ENCODE measurements around the gene ASB10.

ASB10 gene

DNA sequence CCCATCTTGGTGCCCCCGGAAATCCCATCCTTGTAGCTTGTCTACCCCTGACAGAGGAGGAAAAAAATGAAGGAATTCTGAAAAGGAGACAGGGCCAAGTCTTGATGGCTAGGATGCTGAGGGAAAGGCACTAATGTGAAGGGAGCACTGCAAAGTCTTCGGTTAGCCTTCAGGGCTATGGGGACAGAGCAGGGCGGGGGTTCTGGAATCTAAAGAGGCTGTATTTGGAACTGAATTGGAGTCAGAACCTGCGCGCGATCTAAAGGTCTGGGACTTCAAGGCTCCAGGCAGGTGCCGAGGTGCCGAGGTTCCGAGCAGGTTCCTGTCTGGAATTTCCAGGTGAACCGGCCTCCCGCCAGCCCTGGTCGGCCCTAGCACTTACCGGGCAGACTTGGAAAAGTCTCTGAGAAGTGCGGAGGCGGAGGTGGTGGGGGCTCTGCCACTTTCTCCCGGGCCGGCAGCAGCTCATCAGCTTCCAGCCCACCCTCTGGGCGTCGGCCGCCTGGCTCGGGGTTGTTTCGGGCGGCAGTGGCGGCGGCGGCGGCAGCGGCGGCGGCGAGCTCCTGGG is 20.3 kb downstream of the ASB10 start:
- DNase-seq (ENCODE audit: low read depth in 2 of 2): no peak

DNA sequence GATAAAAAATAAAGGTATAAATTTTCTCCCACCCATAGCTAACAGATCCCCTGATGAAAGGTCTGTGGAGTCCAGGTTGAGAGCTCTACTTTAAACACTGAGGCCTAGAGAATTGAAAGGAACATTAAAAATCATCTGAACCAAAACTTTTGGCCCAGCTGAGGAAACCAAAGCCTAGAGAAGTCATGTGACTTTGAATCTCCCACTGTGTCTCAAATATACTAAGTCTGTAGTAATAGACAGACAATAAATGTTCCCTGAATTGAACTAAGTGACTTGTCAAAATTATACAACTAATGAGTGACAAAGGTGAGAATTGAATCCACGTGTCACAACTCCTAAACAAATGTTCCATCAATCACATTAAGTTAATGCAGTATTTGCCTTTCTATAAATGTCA is 25.3 kb downstream of the ASB10 start:
- DNase-seq (ENCODE audit: low read depth in 2 of 2): no peak

DNA sequence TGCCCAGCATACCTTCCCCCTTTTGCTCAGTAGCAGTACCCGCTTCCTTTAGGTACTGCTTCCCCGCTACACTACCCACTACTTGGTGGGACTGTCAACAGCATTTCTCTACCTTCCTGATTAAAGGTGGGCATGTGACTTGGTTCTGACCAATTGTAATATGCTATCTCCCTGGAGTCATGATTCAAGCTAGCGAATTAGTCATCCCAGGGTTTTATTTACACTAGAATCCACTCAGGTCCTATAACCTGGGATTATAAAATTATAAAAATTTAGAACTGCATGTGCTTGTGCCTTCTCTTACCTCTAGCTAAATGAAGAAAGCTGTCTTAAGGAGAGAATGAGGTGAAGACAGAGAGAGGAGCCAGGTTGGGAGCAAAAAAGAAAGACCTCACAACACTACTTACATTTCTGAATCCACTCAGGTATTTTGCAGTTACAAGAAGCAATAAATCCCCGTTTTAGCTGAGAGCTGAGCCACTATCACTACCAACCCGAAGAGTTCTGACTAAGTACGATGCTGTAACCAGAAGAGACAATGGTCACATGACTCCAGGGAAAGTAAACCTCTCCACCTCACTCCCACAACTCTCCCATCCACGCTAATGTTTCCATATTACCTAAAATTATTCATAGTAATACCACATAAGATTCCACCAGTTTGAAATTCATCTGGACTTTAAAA is 29.3 kb downstream of the ASB10 start:
- no peak for DNase-seq (ENCODE audit: low read depth in 2 of 2)

DNA sequence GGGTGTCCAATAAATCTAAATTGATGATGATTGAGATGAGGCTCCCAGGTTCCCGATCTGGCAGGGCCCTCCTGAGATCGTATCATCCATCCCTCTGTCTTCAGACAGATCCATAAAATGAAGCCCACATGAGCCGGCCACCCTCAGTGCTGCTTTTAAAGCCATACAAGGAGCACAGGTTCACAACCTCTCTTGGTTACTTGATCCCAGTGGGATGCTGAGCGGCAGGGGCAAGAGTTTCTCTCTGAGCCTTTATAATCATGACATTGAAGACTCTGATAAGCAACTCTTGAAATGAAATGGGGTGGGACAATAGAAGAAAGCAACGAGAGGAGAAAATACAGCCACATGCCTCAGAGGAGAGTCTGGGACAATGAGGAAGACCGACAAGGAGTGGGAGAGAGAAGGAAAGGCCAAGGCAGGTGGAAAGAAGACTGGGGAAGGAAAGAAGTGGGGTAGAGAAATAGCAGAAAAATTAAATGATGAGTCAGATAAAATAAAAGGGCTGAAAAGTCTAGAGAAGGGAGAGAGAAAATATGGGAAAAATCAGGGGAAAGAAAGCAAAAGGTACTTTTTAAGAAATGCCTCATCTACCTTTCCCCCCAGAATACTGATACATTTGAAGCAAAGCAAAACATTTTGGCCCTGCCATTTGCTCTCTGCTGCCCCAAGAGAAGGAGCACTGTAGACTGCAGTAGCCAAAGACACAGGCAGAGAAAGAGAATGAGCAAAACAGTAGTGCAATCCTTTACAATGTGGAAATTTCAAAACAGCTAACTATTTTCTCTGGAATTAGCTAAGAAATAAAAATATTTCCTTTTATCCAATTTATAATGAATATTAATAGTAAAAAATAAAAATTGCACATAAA is 34.2 kb downstream of the ASB10 start:
- no peak for DNase-seq (ENCODE audit: low read depth in 2 of 2)

DNA sequence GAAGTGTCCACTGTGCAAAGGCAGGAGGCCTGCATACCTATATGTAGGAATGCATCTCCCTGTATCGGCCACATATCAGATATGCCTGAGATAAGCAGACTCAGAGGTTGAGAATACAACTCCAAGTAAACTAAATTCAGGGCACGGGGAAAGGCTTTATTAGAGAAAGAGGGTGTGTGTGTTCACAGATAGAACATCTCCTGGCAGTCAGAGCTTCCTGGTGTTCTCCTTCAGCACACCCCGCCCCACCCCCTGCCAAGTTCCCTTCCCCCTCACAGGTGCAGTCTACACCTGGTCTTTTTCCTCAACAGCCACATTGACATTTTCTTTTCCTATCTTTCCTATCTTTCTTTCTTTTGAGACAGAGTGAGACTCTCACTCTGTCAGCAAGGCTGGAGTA is 36.7 kb downstream of the ASB10 start:
- DNase-seq (ENCODE audit: low read depth in 2 of 2): no peak

DNA sequence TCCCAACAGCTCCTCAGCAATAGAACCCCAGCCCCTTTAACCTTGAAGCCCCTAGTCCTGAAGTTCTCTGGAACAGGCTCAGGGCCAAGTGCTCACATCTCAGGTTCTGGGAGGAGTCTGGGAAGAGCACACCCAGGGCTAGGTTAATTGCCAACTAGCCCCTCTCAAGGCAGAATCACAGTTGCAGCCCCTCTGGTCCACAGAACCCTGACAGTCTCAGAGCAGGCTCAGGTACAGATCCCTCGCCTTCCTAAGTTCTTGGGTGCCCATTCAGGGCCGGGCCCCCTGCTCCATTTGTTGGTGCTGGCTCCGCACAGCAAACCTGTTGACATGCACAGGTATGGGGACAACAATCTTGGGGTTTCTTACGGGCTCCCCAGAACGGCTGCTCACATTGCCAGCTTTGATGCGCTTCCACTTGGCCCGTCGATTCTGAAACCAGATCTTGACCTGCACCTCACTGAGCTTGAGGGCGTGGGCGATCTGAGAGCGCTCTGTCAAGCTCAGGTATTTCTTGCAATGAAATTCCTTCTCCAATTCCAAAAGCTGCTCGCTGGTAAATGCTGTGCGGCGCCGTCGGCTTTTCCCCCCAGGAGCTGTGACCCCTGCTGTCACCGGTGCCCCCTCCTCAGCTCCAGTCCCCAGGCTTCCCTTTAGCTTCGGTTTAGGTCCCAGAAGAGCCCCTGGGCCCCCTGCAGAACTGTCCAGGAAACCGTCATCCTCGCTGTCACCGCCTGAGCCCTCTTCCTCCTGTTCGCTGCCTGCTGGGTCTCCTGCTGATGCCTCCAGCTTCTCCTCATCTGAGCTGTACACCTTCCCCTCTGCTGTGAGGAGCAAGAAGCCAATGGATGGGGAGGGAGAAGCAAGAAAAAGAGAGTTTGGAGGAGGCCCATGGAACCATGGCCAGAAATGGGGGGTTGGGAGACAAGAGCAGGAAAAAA is 38.5 kb downstream of the ASB10 start:
- no peak for DNase-seq (ENCODE audit: low read depth in 2 of 2)

DNA sequence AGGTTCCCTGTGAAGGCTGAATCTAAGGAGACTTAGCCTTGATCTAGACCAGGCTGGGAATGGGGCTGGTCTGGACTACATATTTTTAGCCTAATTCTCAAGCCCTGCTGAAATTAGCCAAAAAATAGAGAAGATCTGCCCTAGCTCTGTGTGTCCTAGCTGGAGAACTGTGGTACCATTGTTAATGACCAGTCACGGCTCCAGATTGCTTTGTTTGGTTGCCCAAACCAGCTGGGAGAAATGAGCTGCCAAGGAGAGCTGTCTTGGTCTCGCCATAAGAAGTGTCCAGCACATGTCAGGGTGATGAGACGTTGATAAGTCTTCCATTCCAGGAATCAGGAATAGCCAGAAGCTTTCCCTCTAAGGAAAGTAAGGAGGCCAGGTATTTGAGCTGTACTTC is 40.3 kb downstream of the ASB10 start:
- no peak for DNase-seq (ENCODE audit: low read depth in 2 of 2)

DNA sequence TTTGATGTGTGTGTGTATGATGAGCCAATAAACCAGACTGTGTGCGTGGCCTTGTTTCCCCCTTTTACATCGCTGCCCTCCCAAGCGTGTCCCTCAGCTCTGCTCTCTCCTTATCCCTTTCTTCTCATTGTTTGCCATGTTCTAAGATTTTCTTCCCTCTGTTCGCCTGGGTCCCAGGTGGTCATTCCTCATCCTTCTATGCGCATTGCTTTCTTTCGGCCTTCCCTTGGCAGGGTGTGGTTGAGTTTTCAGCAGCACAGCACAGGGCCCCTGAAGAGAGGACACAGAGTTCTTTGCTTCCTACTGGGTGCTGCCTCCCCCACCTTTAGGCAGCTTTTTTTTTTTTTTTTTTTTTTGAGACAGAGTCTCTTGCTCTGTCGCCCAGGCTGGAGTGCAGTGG is 42.7 kb downstream of the ASB10 start:
- DNase-seq (ENCODE audit: low read depth in 2 of 2): no peak

DNA sequence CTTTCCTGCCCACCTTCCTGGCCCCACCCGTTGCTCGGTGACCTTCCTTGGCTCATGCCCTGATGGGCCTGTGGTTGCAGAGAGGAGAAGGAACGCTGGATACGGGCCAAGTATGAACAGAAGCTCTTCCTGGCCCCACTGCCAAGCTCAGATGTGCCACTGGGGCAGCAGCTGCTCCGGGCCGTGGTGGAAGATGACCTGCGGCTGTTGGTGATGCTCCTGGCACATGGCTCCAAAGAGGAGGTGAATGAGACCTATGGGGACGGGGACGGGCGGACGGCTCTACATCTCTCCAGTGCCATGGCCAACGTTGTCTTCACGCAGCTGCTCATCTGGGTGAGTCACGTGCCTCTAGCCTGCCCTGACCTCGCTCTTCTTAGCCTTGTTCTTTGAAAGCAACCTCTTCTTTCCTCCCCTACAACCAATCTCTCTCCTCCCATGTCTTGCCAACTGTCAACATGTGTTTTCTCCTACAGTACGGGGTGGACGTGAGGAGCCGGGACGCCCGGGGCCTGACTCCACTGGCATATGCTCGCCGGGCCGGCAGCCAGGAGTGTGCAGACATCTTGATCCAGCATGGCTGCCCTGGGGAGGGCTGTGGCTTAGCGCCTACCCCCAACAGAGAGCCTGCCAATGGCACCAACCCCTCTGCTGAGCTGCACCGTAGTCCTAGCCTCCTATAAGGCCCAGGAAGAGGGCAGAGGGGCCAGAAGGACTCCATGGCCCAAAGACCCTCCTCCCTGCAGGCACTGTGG is 43.6 kb downstream of the ASB10 start:
- no peak for DNase-seq (ENCODE audit: low read depth in 2 of 2)

DNA sequence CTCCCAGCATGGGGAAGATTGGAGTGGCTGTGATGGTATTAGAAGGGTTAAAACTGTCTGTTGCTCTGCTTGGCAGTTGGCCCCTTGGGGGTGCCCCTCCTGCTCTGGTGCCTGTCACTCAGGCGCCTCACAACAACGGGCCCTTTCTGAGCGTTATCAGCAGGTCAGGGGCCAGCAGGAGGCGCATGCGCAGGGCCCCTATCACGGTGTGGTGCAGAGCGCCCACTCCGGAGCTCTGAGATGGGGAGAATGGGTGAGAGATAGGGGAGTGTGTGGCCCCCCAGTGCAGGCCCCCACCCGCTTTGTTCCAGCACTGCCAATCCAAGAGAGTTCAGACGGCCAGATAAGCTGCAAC is 44.4 kb downstream of the ASB10 start:
- no peak for DNase-seq (ENCODE audit: low read depth in 2 of 2)

DNA sequence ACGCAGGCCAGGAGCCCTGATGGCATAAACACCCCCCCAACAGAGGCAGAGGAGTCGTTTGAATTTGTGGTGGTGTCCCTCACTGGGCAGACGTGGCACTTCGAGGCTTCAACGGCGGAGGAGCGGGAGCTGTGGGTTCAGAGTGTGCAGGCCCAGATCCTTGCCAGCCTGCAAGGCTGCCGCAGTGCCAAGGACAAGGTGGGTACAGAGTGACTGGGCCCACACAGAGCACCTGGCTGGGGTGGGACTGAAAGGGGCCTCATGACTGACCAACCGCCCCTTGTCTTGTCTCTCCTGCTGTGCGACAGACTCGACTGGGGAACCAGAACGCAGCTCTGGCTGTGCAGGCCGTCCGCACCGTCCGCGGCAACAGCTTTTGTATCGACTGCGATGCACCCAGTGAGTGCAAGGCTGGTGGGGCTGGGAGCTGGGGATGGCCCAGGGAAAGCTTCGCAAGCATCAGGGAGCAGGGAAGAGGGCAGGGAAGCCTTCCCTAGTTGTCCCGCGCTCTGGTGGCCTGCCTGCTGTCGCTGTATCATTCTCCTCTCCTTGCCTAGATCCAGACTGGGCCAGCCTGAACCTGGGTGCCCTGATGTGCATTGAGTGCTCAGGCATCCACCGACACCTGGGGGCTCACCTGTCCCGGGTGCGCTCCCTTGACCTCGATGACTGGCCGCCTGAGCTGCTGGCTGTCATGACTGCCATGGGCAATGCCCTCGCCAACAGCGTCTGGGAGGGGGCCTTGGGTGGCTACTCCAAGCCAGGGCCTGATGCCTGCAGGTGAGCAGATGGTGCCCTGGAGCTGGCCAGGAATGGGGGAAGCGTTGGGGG is 45.0 kb downstream of the ASB10 start:
- DNase-seq (ENCODE audit: low read depth in 2 of 2): no peak

DNA sequence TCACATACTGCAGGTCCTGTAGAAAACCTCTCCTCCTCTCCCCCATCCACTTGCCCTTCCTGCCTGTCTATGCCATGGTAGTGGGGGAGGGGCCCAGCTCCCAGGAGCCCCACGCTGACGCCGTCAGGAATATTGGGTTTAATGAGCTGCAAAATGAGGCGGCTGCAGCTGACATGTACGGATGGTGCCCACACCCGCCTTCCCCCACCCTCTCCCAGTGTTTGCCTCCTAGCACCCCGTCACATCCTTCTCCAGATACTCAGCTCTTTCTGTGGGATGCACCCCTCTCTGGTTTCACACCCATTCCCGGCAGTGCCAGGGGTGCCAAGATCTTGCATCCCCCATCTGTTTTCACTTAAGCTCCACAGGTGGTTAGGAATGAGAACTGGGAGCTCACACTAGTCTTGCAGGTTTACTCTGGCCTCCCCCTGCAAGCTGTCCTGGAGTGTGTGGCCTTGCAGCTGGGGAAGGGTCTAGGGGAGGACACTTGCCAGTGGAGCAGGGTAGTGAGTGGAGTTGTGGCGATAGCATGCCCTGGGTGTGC is 45.7 kb downstream of the ASB10 start:
- DNase-seq (ENCODE audit: low read depth in 2 of 2): no peak

DNA sequence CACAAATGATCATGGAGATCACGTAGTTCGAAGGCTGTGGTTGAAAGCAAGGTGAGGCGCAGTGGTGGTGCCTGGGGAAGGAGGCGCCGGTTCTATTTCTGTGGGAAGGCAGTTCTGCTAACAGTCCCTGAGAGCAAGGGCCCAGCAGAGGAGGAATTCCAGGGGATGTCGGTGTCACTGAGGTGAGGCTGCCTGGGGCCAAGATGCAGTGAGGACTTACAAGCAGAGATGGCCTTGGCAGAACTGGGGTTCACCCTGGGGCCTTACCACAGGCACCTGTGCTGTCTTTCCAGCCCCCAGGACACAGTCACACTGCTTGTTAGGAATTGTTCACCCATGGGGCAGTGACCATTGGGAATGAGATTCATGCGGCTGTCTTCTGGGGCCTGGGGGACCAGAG is 46.2 kb downstream of the ASB10 start:
- no peak for DNase-seq (ENCODE audit: low read depth in 2 of 2)

DNA sequence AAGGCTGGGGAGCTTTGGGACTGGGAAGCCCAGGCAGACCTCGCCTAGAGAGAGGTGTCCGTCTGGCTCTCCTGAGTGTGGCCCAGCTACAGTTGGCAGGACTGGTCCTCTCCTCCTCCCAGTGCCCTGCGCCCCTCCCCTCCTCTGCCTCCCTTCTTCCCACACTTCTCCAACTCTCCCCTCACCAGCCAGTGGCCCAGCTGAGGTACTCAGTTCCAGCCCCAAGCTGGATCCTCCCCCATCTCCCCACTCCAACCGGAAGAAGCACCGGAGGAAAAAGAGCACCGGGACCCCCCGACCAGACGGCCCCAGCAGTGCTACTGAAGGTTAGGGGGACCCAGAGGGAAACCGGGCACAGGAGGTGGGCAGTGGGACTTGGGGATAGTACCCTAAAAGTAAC is 47.3 kb downstream of the ASB10 start:
- no peak for DNase-seq (ENCODE audit: low read depth in 2 of 2)

DNA sequence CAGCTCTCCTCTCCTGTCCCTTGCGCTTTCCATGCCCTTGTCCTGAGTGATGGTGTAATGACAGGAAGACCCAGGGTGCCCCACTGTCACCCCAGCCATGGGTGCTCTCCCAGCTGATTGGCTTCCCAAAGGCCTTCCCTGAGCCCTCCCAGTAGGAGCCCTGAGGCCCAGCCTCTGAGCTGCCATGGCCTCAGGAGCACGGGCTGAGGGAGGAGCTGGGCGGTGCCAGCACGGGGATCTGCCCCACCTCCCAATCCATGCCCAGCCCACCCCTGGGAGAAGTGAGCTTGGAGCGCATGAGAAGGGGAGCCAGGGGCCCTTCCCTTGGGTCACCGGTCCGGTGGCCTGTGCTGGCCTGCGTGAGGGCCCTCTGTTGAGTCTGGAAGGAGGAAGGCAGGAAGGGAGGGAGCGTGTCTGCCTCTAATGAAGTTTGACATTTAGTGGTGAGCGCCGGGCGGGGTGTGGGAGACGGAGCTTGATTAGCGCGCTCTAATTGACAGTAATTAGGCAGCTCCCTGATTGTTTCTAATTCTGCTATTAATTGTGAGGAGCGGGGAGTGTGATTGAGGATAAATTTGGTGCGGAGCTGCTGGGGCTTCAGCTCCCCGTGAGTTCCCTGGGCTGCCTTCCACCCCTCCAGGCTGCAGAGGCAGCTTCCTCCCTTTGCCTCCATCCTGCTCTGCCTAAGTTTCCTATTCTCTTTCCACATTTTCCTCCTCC is 47.8 kb downstream of the ASB10 start:
- no peak for DNase-seq (ENCODE audit: low read depth in 2 of 2)

DNA sequence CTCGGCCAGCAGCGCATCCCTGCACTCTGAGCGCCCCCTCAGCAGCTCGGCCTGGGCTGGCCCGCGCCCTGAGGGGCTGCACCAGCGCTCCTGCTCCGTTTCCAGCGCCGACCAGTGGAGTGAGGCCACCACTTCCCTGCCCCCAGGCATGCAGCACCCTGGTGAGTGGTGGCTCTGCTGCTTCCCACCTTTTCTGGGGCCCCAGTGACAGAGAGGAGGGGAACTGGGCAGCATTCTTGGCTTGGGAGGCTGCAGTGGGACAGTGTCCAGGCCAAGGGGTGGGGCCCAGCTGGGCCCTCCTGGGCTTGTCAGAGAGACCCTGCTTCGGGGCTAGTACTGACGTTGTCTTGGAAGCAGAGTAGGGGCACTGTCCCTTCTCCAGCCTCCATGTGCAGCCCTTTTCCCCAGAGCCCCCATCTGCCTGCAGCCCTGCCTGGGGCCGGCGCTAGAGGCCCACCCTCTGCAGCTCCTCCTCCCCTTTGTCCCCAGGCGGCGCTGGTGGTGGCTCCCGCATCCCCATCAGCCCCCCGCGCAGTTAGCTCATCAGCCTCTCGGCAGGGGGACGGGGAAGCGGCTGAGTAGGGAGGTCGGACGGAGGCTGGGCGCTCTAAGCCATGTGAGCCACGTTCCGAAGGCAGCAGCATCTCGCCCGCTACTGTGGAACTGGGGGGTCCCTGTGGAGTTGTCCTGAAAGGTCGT is 48.7 kb downstream of the ASB10 start:
- DNase-seq (ENCODE audit: low read depth in 2 of 2): no peak

DNA sequence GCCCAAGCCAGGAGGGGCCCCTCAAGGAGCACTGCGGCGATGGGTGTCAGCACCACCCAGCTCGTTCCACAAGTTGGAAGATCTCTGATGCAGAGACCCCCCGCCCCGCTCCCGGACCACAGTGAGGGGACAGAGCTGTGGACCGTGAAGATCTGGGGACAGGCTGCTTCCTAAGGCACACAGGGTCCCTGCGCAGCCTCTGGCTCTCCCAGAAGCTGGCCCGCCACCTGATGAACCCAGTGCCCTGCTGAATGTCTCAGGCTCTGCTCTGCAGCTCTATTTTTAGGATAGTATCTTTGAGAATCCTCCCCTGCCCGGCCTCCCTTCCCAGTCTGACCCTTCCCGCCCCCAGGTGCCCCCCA is 49.3 kb downstream of the ASB10 start:
- DNase-seq (ENCODE audit: low read depth in 2 of 2): no peak

DNA sequence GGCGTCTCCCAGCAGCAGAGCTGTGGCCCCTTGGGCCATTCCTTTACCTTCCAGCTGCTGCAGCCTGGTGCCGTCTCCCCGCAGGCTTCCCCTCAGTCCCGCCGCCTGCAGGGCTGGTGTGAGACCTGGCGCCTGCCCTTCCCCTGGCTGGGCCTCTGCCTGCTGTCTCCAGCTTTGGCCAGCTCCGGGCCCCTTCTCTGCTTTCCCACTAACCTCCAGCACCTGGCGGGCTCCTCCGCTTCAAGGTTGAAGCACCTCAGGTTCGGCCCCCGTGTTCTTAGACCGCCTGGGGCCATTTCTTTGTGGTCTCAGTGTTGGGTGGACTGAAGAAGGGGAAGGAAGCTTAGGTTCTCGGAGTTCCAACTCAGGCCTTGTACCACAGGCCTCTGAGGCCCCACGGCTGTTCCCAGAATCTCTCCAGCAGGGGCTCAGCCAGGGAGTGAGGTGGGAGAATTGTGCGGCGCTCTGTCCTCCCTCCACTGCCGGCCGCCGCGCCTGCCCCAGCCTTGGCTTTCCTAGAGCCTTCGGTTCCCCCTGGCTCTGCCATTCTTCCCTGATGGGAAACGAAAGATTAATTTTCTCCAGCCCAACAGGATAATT is 49.9 kb downstream of the ASB10 start:
- no peak for DNase-seq (ENCODE audit: low read depth in 2 of 2)
